KMS-11 (cell line): ENCODE results near the gene OR2Z1.
"Not testable (repeated sequence)": the region's sequence is repeated elsewhere in the genome, so short reads cannot be mapped to it uniquely, and the experiment has no call there.

ENCODE experiments used
- H2AFZ ChIP-seq: fragments of 200-600 bp; sonication (generic); 2 replicates; pipeline ENCODE4 v1.6.1; 2016; ENCODE audit warnings: antibody characterized with exemption, mixed run types, low read depth
- H3K27ac ChIP-seq: fragments of 200-600 bp; sonication (generic); 2 replicates; pipeline ENCODE4 v1.6.1; 2016; ENCODE audit warnings: mild to moderate bottlenecking, mixed run types
- H3K27me3 ChIP-seq: fragments of 200-600 bp; sonication (generic); 2 replicates; pipeline ENCODE4 v1.6.1; 2017; ENCODE audit warnings: mild to moderate bottlenecking, low read depth, mixed run types, moderate library complexity; ENCODE audit not compliant: insufficient read depth
- H3K36me3 ChIP-seq: fragments of 200-600 bp; sonication (generic); 2 replicates; pipeline ENCODE4 v1.6.1; 2017; ENCODE audit warnings: mild to moderate bottlenecking, mixed run types; ENCODE audit not compliant: insufficient read depth
- H3K4me1 ChIP-seq: fragments of 200-600 bp; sonication (generic); 2 replicates; pipeline ENCODE4 v1.6.1; 2016; ENCODE audit warnings: mild to moderate bottlenecking, low read depth, mixed run types; ENCODE audit not compliant: poor library complexity, severe bottlenecking
- H3K4me2 ChIP-seq: fragments of 200-600 bp; sonication (generic); 2 replicates; pipeline ENCODE4 v1.7.0; 2016; ENCODE audit warnings: mild to moderate bottlenecking, mixed run types
- H3K4me3 ChIP-seq: fragments of 200-600 bp; sonication (generic); IDR thresholded peaks from 2 replicates; pipeline ENCODE4 v1.6.1; 2017; ENCODE audit warnings: low read depth, low read length, mixed read lengths; ENCODE audit not compliant: insufficient read depth
- H3K79me2 ChIP-seq: fragments of 200-600 bp; sonication (generic); 2 replicates; pipeline ENCODE4 v1.6.1; 2016; ENCODE audit warnings: low read depth, mixed run types; ENCODE audit not compliant: insufficient read depth
- H3K9ac ChIP-seq: fragments of 200-600 bp; sonication (generic); 2 replicates; pipeline ENCODE4 v1.6.1; 2016; ENCODE audit warnings: mild to moderate bottlenecking, mixed run types
- H4K20me1 ChIP-seq: fragments of 200-600 bp; sonication (generic); 2 replicates; pipeline ENCODE4 v1.6.1; 2016; ENCODE audit warnings: mild to moderate bottlenecking, mixed run types; ENCODE audit not compliant: insufficient read depth
- TF ChIP-seq, protein P1 (sequence below): fragments of 200-600 bp; sonication (generic); conservative IDR thresholded peaks from 2 replicates; pipeline ENCODE4 v1.6.1; 2017; ENCODE audit warnings: low read depth, mild to moderate bottlenecking, antibody characterized with exemption, low read length, moderate library complexity, mixed read lengths

Gene OR2Z1

GRCh38 chr19:8724276-8724675 lies 2.8 kb downstream of the OR2Z1 start:
- Histone ChIP-seq H3K9ac (no peak overlapping the region), H3K4me1 (no peaks in the 10 kb centered on the region), H3K4me3 (no peak overlapping the region), H3K27ac (no peak overlapping the region), H3K36me3 (no peaks in the 10 kb centered on the region), H4K20me1 (no peaks in the 10 kb centered on the region), H2AFZ (no peak overlapping the region), H3K4me2 (no peak overlapping the region), H3K27me3 (no peaks in the 10 kb centered on the region; the same call in 1 of the 2 replicates), H3K79me2 (no peaks in the 10 kb centered on the region)
- TF ChIP-seq, protein P1, sequence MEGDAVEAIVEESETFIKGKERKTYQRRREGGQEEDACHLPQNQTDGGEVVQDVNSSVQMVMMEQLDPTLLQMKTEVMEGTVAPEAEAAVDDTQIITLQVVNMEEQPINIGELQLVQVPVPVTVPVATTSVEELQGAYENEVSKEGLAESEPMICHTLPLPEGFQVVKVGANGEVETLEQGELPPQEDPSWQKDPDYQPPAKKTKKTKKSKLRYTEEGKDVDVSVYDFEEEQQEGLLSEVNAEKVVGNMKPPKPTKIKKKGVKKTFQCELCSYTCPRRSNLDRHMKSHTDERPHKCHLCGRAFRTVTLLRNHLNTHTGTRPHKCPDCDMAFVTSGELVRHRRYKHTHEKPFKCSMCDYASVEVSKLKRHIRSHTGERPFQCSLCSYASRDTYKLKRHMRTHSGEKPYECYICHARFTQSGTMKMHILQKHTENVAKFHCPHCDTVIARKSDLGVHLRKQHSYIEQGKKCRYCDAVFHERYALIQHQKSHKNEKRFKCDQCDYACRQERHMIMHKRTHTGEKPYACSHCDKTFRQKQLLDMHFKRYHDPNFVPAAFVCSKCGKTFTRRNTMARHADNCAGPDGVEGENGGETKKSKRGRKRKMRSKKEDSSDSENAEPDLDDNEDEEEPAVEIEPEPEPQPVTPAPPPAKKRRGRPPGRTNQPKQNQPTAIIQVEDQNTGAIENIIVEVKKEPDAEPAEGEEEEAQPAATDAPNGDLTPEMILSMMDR = no peak

DNA sequence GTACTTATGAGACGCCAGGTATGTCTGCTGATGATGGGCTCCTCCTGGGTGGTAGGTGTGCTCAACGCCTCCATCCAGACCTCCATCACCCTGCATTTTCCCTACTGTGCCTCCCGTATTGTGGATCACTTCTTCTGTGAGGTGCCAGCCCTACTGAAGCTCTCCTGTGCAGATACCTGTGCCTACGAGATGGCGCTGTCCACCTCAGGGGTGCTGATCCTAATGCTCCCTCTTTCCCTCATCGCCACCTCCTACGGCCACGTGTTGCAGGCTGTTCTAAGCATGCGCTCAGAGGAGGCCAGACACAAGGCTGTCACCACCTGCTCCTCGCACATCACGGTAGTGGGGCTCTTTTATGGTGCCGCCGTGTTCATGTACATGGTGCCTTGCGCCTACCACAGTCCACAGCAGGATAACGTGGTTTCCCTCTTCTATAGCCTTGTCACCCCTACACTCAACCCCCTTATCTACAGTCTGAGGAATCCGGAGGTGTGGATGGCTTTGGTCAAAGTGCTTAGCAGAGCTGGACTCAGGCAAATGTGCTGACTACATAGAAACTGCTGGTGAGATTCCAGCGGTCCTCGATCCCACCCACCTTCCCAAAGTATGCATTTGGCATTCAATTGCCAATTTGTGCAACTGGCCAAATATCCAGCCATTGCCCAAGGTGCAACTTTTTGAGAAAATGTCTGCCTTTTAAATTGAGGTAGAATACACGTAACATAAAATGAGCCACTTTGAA lies 10.2 kb downstream of the OR2Z1 start:
- TF ChIP-seq, protein P1 = no peak
- H3K4me1 ChIP-seq = no peaks in the 10 kb centered on the region
- H3K4me2 ChIP-seq = no peak overlapping the region
- H4K20me1 ChIP-seq = no peaks in the 10 kb centered on the region
- H3K36me3 ChIP-seq = no peaks in the 10 kb centered on the region
- no peaks in the 10 kb centered on the region for H3K79me2 ChIP-seq
- no peak overlapping the region for H2AFZ ChIP-seq
- H3K27me3 ChIP-seq = peaks cover 3% of the 10 kb centered on the region; the same call in 1 of the 2 replicates
- H3K27ac ChIP-seq = no peak overlapping the region
- no peak overlapping the region for H3K4me3 ChIP-seq
- no peak overlapping the region for H3K9ac ChIP-seq

DNA sequence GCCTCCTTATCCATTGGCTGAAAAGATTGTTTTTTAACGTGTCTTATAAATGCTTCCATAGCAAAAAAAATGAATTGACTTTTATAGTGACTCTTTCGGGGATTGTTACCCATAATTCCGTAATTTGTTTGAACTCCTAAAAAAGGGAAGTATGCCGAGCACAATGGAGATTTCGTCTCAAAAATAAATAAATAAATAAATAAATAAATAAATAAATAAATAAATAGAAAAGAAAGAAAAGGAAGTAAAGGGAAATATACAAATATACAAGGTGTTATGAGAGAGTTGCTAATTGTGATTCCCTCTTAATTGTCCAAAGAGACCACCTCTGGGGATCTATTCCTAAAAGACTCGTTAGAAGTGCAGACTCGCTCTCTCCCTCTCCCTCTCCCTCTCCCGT lies 16.9 kb downstream of the OR2Z1 start:
- Histone ChIP-seq H2AFZ (no peak overlapping the region), H3K9ac (no peak overlapping the region)

DNA sequence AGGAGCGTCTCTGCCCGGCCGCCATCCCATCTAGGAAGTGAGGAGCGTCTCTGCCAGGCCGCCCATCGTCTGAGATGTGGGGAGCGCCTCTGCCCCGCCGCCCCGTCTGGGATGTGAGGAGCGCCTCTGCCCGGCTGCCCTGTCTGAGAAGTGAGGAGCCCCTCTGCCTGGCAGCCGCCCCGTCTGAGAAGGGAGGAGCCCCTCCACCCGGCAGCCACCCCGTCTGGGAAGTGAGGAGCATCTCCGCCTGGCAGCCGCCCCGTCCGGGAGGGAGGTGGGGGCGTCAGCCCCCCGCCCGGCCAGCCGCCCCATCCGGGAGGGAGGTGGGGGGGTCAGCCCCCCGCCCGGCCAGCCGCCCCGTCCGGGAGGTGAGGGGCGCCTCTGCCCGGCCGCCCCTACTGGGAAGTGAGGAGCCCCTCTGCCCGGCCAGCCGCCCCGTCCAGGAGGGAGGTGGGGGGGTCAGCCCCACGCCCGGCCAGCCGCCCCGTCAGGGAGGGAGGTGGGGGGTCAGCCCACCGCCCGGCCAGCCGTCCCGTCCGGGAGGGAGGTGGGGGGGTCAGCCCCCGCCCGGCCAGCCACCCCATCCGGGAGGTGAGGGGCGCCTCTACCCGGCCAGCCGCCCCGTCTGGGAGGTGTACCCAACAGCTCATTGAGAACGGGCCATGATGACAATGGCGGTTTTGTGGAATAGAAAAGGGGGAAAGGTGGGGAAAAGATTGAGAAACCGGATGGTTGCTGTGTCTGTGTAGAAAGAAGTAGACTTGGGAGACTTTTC lies 18.0 kb downstream of the OR2Z1 start:
- not testable (repeated sequence) for H3K79me2 ChIP-seq, H4K20me1 ChIP-seq

More for the DNA sequence above, 16.9 kb downstream of the OR2Z1 start:
- H3K4me3 ChIP-seq = no peak overlapping the region
- no peaks in the 10 kb centered on the region for H4K20me1 ChIP-seq
- H3K27ac ChIP-seq = no peak overlapping the region
- no peaks in the 10 kb centered on the region for H3K79me2 ChIP-seq
- H3K27me3 ChIP-seq = peaks cover 3% of the 10 kb centered on the region; the same call in 1 of the 2 replicates
- TF ChIP-seq, protein P1 = no peak
- no peaks in the 10 kb centered on the region for H3K4me1 ChIP-seq
- no peaks in the 10 kb centered on the region for H3K36me3 ChIP-seq
- no peak overlapping the region for H3K4me2 ChIP-seq

DNA sequence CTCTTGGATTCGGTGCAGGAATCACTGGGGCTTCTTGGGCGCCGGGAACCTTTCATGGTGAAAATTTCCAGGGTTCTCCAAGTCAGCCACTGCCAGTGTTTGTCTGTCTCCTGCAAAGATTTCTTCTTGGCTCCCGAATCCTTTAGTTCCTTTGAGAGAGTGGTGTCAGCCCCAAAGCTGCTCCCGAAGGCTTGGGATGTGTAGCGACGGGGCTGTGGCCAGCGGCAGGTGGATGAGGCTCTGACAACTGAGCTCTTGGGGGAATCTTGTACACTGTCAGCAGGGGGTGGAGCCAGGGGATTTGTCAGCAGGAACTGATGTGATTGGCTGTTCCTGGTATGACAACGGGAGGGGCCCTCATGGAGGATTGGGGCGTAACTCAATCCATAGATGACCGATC lies 45.8 kb downstream of the OR2Z1 start:
- H3K4me1 ChIP-seq, H2AFZ ChIP-seq, H3K36me3 ChIP-seq, H3K9ac ChIP-seq, H3K79me2 ChIP-seq, H4K20me1 ChIP-seq, H3K4me2 ChIP-seq, H3K27ac ChIP-seq, H3K4me3 ChIP-seq, H3K27me3 ChIP-seq: not testable (repeated sequence)

More for the DNA sequence above, 18.0 kb downstream of the OR2Z1 start:
- H3K4me2 ChIP-seq, H3K27me3 ChIP-seq, H3K4me3 ChIP-seq, H3K4me1 ChIP-seq, H3K9ac ChIP-seq, H2AFZ ChIP-seq, H3K27ac ChIP-seq, H3K36me3 ChIP-seq: not testable (repeated sequence)

DNA sequence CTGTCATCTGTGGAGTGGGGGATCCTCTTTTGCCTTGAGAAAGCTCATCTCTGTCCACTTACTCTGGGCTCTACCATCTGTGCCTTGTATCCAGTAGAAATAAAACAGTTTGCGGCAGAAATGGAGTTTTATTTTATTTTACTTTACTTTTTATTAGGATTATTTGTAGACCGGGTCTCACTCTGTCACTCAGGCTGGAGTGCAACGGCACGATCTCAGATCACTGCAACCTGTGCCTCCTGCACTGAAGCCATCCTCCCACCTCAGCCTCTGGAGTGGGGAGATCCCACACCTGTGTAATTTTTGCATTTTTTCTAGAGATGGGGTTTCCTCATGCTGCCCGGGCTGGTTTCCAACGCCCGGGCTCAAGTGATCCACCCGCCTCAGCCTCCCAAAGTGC lies 47.8 kb downstream of the OR2Z1 start:
- H3K27me3 ChIP-seq, H3K9ac ChIP-seq, H3K4me2 ChIP-seq, H3K27ac ChIP-seq, H3K36me3 ChIP-seq, H4K20me1 ChIP-seq, H3K4me3 ChIP-seq, H3K4me1 ChIP-seq, H3K79me2 ChIP-seq, H2AFZ ChIP-seq: not testable (repeated sequence)

DNA sequence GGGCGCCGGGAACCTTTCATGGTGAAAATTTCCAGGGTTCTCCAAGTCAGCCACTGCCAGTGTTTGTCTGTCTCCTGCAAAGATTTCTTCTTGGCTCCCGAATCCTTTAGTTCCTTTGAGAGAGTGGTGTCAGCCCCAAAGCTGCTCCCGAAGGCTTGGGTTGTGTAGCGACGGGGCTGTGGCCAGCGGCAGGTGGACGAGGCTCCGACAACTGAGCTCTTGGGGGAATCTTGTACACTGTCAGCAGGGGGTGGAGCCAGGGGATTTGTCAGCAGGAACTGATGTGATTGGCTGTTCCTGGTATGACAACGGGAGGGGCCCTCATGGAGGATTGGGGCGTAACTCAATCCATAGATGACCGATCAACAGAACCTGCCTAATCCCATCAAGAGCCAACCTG lies 52.2 kb downstream of the OR2Z1 start:
- H3K4me1 ChIP-seq, H3K27ac ChIP-seq, H4K20me1 ChIP-seq, H3K27me3 ChIP-seq, H3K4me3 ChIP-seq, H2AFZ ChIP-seq, H3K36me3 ChIP-seq, H3K79me2 ChIP-seq, H3K9ac ChIP-seq, H3K4me2 ChIP-seq: not testable (repeated sequence)
